GM10847 (cell line): ENCODE results near the gene SPOCK3.

ENCODE experiments used
- POLR2A ChIP-seq: IDR thresholded peaks from 2 replicates; pipeline ENCODE4 v1.6.1; 2011; ENCODE audit not compliant: insufficient read length; ENCODE audit errors: extremely low read depth

SPOCK3 gene

GRCh38 chr4:166836865-166837264 lies 397.4 kb downstream of the SPOCK3 start:
- TF ChIP-seq POLR2A: no peak

- no peak for TF ChIP-seq POLR2A
Measured at GRCh38 chr4:166827629-166828028, 406.7 kb downstream of the SPOCK3 start.

- TF ChIP-seq POLR2A: no peak
Measured at GRCh38 chr4:166827167-166827566, 407.1 kb downstream of the SPOCK3 start.

- no peak for TF ChIP-seq POLR2A
Measured at GRCh38 chr4:166823848-166824247, 410.4 kb downstream of the SPOCK3 start.

- no peak for TF ChIP-seq POLR2A
Measured at GRCh38 chr4:166823126-166823525, 411.2 kb downstream of the SPOCK3 start.

- no peak for TF ChIP-seq POLR2A
Measured at GRCh38 chr4:166822386-166822785, 411.9 kb downstream of the SPOCK3 start.

- no peak for TF ChIP-seq POLR2A
Measured at GRCh38 chr4:166816890-166817289, 417.4 kb downstream of the SPOCK3 start.

GRCh38 chr4:166808380-166808779 lies 425.9 kb downstream of the SPOCK3 start:
- no peak for TF ChIP-seq POLR2A

GRCh38 chr4:166802346-166802745 lies 431.9 kb downstream of the SPOCK3 start:
- no peak for TF ChIP-seq POLR2A

- TF ChIP-seq POLR2A: no peak
Measured at GRCh38 chr4:166798126-166798525, 436.2 kb downstream of the SPOCK3 start.

- no peak for TF ChIP-seq POLR2A
Measured at GRCh38 chr4:166777760-166778159, 456.5 kb downstream of the SPOCK3 start.

- TF ChIP-seq POLR2A: no peak
Measured at GRCh38 chr4:166763018-166763417, 471.3 kb downstream of the SPOCK3 start.

- no peak for TF ChIP-seq POLR2A
Measured at GRCh38 chr4:166741742-166742141, 492.6 kb downstream of the SPOCK3 start.

GRCh38 chr4:166737430-166737829 lies 496.9 kb downstream of the SPOCK3 start:
- TF ChIP-seq POLR2A: no peak

- no peak for TF ChIP-seq POLR2A
Measured at GRCh38 chr4:166735553-166735952, 498.7 kb downstream of the SPOCK3 start.

GRCh38 chr4:166734797-166735196 lies 499.5 kb downstream of the SPOCK3 start:
- no peak for TF ChIP-seq POLR2A

- no peak for TF ChIP-seq POLR2A
Measured at GRCh38 chr4:166733686-166734085, 500.6 kb downstream of the SPOCK3 start.

GRCh38 chr4:166726832-166727231 lies 507.5 kb downstream of the SPOCK3 start:
- no peak for TF ChIP-seq POLR2A
